Body of pancreas (tissue), 4 donors: ENCODE data around the gene TCP11.

Source experiments
- POLR2A ChIP-seq, 3 donors: fragments of 450-650 bp; IDR thresholded peaks; one replicate each; pipeline ENCODE4 v1.6.1; 2016; ENCODE audit warnings: antibody characterized with exemption in 3 of 3, mild to moderate bottlenecking in 2 of 3
- TF ChIP-seq, protein P1 (sequence below), 7 experiments: fragments of 450-650 bp in 4 of 7; fragments of 200-600 bp in 3 of 7; sonication (generic) in 3 of 7; IDR thresholded peaks; one replicate each; pipeline ENCODE4 v1.5.1; 2016 to 2019; ENCODE audit warnings: antibody characterized with exemption in 7 of 7

GRCh38 chr6:35071347-35071994, 69.7 kb downstream of the TCP11 start:
- TF ChIP-seq, protein P1, sequence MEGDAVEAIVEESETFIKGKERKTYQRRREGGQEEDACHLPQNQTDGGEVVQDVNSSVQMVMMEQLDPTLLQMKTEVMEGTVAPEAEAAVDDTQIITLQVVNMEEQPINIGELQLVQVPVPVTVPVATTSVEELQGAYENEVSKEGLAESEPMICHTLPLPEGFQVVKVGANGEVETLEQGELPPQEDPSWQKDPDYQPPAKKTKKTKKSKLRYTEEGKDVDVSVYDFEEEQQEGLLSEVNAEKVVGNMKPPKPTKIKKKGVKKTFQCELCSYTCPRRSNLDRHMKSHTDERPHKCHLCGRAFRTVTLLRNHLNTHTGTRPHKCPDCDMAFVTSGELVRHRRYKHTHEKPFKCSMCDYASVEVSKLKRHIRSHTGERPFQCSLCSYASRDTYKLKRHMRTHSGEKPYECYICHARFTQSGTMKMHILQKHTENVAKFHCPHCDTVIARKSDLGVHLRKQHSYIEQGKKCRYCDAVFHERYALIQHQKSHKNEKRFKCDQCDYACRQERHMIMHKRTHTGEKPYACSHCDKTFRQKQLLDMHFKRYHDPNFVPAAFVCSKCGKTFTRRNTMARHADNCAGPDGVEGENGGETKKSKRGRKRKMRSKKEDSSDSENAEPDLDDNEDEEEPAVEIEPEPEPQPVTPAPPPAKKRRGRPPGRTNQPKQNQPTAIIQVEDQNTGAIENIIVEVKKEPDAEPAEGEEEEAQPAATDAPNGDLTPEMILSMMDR (IDR thresholded peaks at IDR 0.05): no peak
- no peak for TF ChIP-seq POLR2A (IDR thresholded peaks at IDR 0.05)
